Transverse colon (tissue), 3 donors: Measurements from ENCODE around the gene DNAAF5.

ENCODE experiments used
- POLR2A ChIP-seq: fragments of 450-650 bp; IDR thresholded peaks from one replicate; pipeline ENCODE4 v1.6.1; 2016; ENCODE audit warnings: antibody characterized with exemption, mild to moderate bottlenecking, moderate library complexity
- TF ChIP-seq, protein P1 (sequence below), 5 experiments: fragments of 200-600 bp in 3 of 5; fragments of 450-650 bp in 2 of 5; sonication (generic) in 3 of 5; IDR thresholded peaks; 1 replicate in 2 of 5; 2 replicates in 3 of 5; pipeline ENCODE4 v1.5.1; 2016 to 2017; ENCODE audit warnings: antibody characterized with exemption in 5 of 5, inconsistent platforms in 3 of 5, mild to moderate bottlenecking in 2 of 5, moderate library complexity in 1 of 5

DNA sequence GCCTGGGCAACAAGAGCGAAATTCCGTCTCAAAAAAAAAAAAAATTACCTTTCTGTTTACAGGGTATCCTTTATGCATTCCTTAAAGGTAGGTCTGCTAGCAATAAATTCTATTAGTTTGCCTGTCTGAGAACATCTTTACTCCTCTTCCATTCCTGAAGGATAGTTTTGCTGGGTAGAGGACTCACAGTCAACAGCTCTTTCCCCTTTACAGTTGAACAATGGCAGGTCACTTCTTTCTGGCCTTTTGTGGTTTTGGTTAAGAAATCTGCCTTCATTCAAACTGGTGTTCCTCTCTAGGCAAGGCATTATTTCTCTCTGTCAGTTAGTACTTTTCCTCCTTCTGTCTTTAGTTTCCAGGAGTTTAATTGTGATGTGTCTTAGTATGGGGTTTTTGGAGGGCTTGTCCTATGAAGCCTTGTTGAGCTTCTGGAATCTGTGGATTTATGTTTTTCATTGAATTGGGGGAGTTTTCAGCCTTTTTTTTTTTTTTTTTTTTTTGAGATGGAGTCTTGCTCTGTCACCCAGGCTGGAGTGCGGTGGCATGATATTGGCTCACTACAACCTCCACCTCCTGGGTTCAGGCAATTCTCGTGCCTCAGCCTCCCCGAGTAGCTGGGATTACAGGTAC, 4.8 kb upstream of the DNAAF5 start:
- TF ChIP-seq, protein P1, sequence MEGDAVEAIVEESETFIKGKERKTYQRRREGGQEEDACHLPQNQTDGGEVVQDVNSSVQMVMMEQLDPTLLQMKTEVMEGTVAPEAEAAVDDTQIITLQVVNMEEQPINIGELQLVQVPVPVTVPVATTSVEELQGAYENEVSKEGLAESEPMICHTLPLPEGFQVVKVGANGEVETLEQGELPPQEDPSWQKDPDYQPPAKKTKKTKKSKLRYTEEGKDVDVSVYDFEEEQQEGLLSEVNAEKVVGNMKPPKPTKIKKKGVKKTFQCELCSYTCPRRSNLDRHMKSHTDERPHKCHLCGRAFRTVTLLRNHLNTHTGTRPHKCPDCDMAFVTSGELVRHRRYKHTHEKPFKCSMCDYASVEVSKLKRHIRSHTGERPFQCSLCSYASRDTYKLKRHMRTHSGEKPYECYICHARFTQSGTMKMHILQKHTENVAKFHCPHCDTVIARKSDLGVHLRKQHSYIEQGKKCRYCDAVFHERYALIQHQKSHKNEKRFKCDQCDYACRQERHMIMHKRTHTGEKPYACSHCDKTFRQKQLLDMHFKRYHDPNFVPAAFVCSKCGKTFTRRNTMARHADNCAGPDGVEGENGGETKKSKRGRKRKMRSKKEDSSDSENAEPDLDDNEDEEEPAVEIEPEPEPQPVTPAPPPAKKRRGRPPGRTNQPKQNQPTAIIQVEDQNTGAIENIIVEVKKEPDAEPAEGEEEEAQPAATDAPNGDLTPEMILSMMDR (IDR thresholded peaks at IDR 0.05) = no peak
- TF ChIP-seq POLR2A = no peak
